HCT116 (cell line): ENCODE measurements around the gene TRPV5. TPM values are rescaled to one million over a fixed set of nuclear protein-coding genes. Genes with fewer than 3 reads are reported as not detected.

ENCODE experiments used
- ATAC-seq: fragments of 200-7000 bp; cut with Tn5 transposase; 2 replicates; pipeline ENCODE4 v1.9.1; 2020; ENCODE audit warnings: mild to moderate bottlenecking, moderate library complexity
- BruUV-seq: library from RNA; stranded (reverse); fragments of 400-500 nt; replicated peaks from 2 replicates; lab custom pipeline; 2021; lab: Mats Ljungman, UMichigan
- CTCF ChIA-PET: fragments of 300-600 bp; sonication (Branson Sonifier 250); formaldehyde crosslinking; loops from one replicate; lab custom pipeline; 2021; ENCODE audit warnings: antibody characterized with exemption; lab: Charles Lee
- POLR2A ChIA-PET: fragments of 300-600, 350-600 bp; sonication (Branson Sonifier 250); formaldehyde crosslinking; loops from one replicate; lab custom pipeline; 2021; ENCODE audit warnings: antibody characterized with exemption; lab: Charles Lee
- RAD21 ChIA-PET, 2 experiments: fragments of 300-600 bp; sonication (Branson Sonifier 250); formaldehyde crosslinking; loops; one replicate each; lab custom pipeline; 2023; ENCODE audit warnings: low total read pairs in 2 of 2; ENCODE audit not compliant: uncharacterized antibody in 2 of 2, unreplicated experiment in 2 of 2, low non-redundant PET in 1 of 2; lab: Charles Lee
- DNase-seq: peaks from one replicate; pipeline ENCODE4 v3.0.0-alpha.2; 2010; ENCODE audit warnings: low read depth, low spot score
- H2AFZ ChIP-seq: fragments of 200-600 bp; shearing (Covaris generic), sonication (generic); 2 replicates; pipeline ENCODE4 v1.6.1; 2017; ENCODE audit warnings: low read depth, mixed run types, mixed read lengths, antibody characterized with exemption, low read length; ENCODE audit not compliant: poor library complexity, severe bottlenecking
- H3K27ac ChIP-seq: 2 replicates; pipeline ENCODE4 v1.5.1; 2012; ENCODE audit warnings: low read depth, low read length
- H3K27me3 ChIP-seq: fragments of 200-600 bp; sonication (generic); 2 replicates; pipeline ENCODE4 v1.6.1; 2016; ENCODE audit warnings: mixed run types, low read length, mixed read lengths; ENCODE audit not compliant: insufficient read depth
- H3K36me3 ChIP-seq, 2 experiments: fragments of 200-500 bp in 1 of 2; fragments of 200-600 bp in 1 of 2; sonication (Bioruptor generic) in 1 of 2; sonication (generic) in 1 of 2; 2 replicates each; pipeline versions ENCODE4 v1.5.1 to v1.6.1; 2014 to 2016; ENCODE audit warnings: low read length in 2 of 2, inconsistent platforms in 1 of 2, mixed read lengths in 1 of 2, mixed run types in 1 of 2; ENCODE audit not compliant: insufficient read depth in 2 of 2, control insufficient read depth in 1 of 2
- H3K4me1 ChIP-seq, 2 experiments: fragments of 200-600 bp in 1 of 2; sonication (generic) in 1 of 2; 2 replicates each; pipeline versions ENCODE4 v1.5.1 to v1.6.1; 2012 to 2017; ENCODE audit warnings: low read length in 2 of 2, inconsistent platforms in 1 of 2, mild to moderate bottlenecking in 1 of 2, mixed read lengths in 1 of 2, mixed run types in 1 of 2, moderate library complexity in 1 of 2; ENCODE audit not compliant: insufficient read depth in 2 of 2, control insufficient read depth in 1 of 2
- H3K4me2 ChIP-seq: fragments of 200-600 bp; sonication (generic); 2 replicates; pipeline ENCODE4 v1.6.1; 2017; ENCODE audit warnings: mixed run types, low read length, mixed read lengths
- H3K4me3 ChIP-seq, 2 experiments: fragments of 200-600 bp in 1 of 2; sonication (generic) in 1 of 2; replicated peaks in 1 of 2; 2 replicates each; pipeline ENCODE4 v1.5.1; 2011 to 2016; ENCODE audit warnings: low read length in 2 of 2, control low read depth in 1 of 2, low read depth in 1 of 2, mild to moderate bottlenecking in 1 of 2, mixed read lengths in 1 of 2, mixed run types in 1 of 2
- H3K79me2 ChIP-seq: fragments of 200-600 bp; sonication (generic); 2 replicates; pipeline ENCODE4 v1.6.1; 2017; ENCODE audit warnings: mild to moderate bottlenecking, mixed run types, low read length, moderate library complexity, mixed read lengths; ENCODE audit not compliant: insufficient read depth
- H3K9ac ChIP-seq: fragments of 200-600 bp; sonication (generic); 2 replicates; pipeline ENCODE4 v1.6.1; 2016; ENCODE audit warnings: low read length, mixed read lengths
- H3K9me2 ChIP-seq: fragments of 200-600 bp; sonication (generic), shearing (Covaris generic); 2 replicates; pipeline ENCODE4 v1.6.1; 2017; ENCODE audit warnings: mixed run types, mild to moderate bottlenecking, moderate library complexity; ENCODE audit not compliant: insufficient read depth
- H3K9me3 ChIP-seq, 2 experiments: fragments of 200-500 bp in 1 of 2; fragments of 200-600 bp in 1 of 2; sonication (Bioruptor generic) in 1 of 2; sonication (generic) in 1 of 2; 2 replicates each; pipeline ENCODE4 v1.6.1; 2014 to 2017; ENCODE audit warnings: low read length in 2 of 2, mixed read lengths in 2 of 2, inconsistent platforms in 1 of 2, low read depth in 1 of 2, mild to moderate bottlenecking in 1 of 2, mixed run types in 1 of 2, moderate library complexity in 1 of 2; ENCODE audit not compliant: control insufficient read depth in 1 of 2, insufficient read depth in 1 of 2
- H4K20me1 ChIP-seq: fragments of 200-600 bp; sonication (generic), shearing (Covaris generic); 2 replicates; pipeline ENCODE4 v1.6.1; 2017; ENCODE audit warnings: mixed run types, mild to moderate bottlenecking, moderate library complexity; ENCODE audit not compliant: insufficient read depth
- CBX3 ChIP-seq: IDR thresholded peaks from 2 replicates; pipeline ENCODE4 v1.6.1; 2012; ENCODE audit warnings: low read depth
- JUND ChIP-seq: IDR thresholded peaks from 2 replicates; pipeline ENCODE4 v1.6.1; 2012
- POLR2AphosphoS5 ChIP-seq: IDR thresholded peaks from 2 replicates; pipeline ENCODE4 v1.6.1; 2011; ENCODE audit warnings: mild to moderate bottlenecking, low read depth, low read length, moderate library complexity
- RAD21 ChIP-seq: IDR thresholded peaks from 2 replicates; pipeline ENCODE4 v1.6.1; 2012; ENCODE audit warnings: low read depth, mild to moderate bottlenecking
- SIN3A ChIP-seq: IDR thresholded peaks from 2 replicates; pipeline ENCODE4 v1.6.1; 2012; ENCODE audit warnings: low read depth
- SP1 ChIP-seq: IDR thresholded peaks from 2 replicates; pipeline ENCODE4 v1.6.1; 2012; ENCODE audit warnings: low read depth
- TCF7L2 ChIP-seq: IDR thresholded peaks from 2 replicates; pipeline ENCODE4 v1.7.0; 2011; ENCODE audit warnings: borderline replicate concordance, inconsistent platforms; ENCODE audit not compliant: insufficient read depth, insufficient read length; ENCODE audit errors: extremely low read depth
- YY1 ChIP-seq: IDR thresholded peaks from 2 replicates; pipeline ENCODE4 v1.6.1; 2011; ENCODE audit warnings: low read length, low read depth, moderate library complexity, mild to moderate bottlenecking; ENCODE audit not compliant: insufficient replicate concordance; ENCODE audit errors: extremely low read depth
- ZFX ChIP-seq: fragments of 450-650 bp; IDR thresholded peaks from 2 replicates; pipeline ENCODE4 v1.6.1; 2017
- ZNF274 ChIP-seq: fragments of 200-500 bp; sonication (Bioruptor generic); IDR thresholded peaks from 2 replicates; pipeline ENCODE4 v1.6.1; 2014; ENCODE audit warnings: mild to moderate bottlenecking, low read depth, low read length, inconsistent platforms
- intact Hi-C: fragments of 100-400 bp; cut with micrococcal nuclease; formaldehyde crosslinking; loops from 2 replicates; pipeline ENCODE4 v1.10.0; 2022
- total RNA-seq: library from RNA; stranded (reverse); gene quantifications from one replicate; pipeline ENCODE4 v1.2.1, GENCODE V29; 2021; ENCODE audit not compliant: unreplicated experiment
- TF ChIP-seq, protein P1 (sequence below): IDR thresholded peaks from 2 replicates; pipeline ENCODE4 v1.6.1; 2012; ENCODE audit warnings: low read depth
- TF ChIP-seq, protein P2 (sequence below): IDR thresholded peaks from 2 replicates; pipeline ENCODE4 v1.6.1; 2012
- TF ChIP-seq, protein P3 (sequence below): IDR thresholded peaks from 2 replicates; pipeline ENCODE4 v1.6.1; 2012

Gene TRPV5
- total RNA-seq, 1 experiment from 2014 or later: not detected

DNA sequence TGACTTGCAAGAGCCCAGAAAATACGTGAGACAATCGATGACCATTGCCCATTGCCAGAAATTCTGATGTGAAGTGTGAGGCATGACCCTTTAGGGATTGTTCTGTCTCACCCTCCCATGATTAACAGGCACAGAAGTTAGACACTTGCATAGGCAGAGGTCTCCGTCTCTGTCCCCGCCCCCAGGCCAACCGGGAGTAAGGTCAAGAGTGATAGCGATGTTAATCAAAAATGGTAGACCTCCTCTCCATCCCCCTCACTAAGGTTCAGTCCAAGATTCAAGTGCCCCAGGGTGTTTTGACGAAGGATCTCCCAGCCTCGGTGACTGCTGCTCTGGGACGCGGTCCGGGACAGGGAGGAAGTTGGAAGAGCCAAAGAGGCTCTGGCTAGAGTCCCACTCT, 25.3 kb downstream of the TRPV5 start:
- intact Hi-C loops: no loop called here
- no peak overlapping the region for H2AFZ ChIP-seq
- no peaks in the 10 kb centered on the region for H3K36me3 ChIP-seq
- H3K4me3 ChIP-seq: no peak overlapping the region
- H3K4me1 ChIP-seq: no peaks in the 10 kb centered on the region
- DNase-seq (no peak), ATAC-seq (no peak)
- RAD21 ChIA-PET: no interaction called here
- CTCF ChIA-PET: no interaction called here
- TF ChIP-seq SP1: no peak
- TF ChIP-seq POLR2AphosphoS5: no peak
- TF ChIP-seq CBX3: no peak
- no peak for TF ChIP-seq RAD21
- TF ChIP-seq SIN3A: no peak
- TF ChIP-seq ZFX: no peak
- no peak for TF ChIP-seq YY1
- TF ChIP-seq, protein P1, sequence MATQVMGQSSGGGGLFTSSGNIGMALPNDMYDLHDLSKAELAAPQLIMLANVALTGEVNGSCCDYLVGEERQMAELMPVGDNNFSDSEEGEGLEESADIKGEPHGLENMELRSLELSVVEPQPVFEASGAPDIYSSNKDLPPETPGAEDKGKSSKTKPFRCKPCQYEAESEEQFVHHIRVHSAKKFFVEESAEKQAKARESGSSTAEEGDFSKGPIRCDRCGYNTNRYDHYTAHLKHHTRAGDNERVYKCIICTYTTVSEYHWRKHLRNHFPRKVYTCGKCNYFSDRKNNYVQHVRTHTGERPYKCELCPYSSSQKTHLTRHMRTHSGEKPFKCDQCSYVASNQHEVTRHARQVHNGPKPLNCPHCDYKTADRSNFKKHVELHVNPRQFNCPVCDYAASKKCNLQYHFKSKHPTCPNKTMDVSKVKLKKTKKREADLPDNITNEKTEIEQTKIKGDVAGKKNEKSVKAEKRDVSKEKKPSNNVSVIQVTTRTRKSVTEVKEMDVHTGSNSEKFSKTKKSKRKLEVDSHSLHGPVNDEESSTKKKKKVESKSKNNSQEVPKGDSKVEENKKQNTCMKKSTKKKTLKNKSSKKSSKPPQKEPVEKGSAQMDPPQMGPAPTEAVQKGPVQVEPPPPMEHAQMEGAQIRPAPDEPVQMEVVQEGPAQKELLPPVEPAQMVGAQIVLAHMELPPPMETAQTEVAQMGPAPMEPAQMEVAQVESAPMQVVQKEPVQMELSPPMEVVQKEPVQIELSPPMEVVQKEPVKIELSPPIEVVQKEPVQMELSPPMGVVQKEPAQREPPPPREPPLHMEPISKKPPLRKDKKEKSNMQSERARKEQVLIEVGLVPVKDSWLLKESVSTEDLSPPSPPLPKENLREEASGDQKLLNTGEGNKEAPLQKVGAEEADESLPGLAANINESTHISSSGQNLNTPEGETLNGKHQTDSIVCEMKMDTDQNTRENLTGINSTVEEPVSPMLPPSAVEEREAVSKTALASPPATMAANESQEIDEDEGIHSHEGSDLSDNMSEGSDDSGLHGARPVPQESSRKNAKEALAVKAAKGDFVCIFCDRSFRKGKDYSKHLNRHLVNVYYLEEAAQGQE: no peak
- TF ChIP-seq ZNF274: no peak
- TF ChIP-seq, protein P2, sequence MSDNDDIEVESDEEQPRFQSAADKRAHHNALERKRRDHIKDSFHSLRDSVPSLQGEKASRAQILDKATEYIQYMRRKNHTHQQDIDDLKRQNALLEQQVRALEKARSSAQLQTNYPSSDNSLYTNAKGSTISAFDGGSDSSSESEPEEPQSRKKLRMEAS: no peak
- TF ChIP-seq TCF7L2: no peak
- no peak for TF ChIP-seq JUND
- TF ChIP-seq, protein P3, sequence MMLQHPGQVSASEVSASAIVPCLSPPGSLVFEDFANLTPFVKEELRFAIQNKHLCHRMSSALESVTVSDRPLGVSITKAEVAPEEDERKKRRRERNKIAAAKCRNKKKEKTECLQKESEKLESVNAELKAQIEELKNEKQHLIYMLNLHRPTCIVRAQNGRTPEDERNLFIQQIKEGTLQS: no peak
- no TSS peak for BruUV-seq
- H3K27me3 ChIP-seq: peaks cover 6% of the 10 kb centered on the region; the same call in 1 of the 2 replicates
- no peak overlapping the region for H3K9ac ChIP-seq
- no peak overlapping the region for H3K4me2 ChIP-seq
- H3K9me3 ChIP-seq: no peaks in the 10 kb centered on the region
- H3K27ac ChIP-seq: no peak overlapping the region
- H3K9me2 ChIP-seq: no peaks in the 10 kb centered on the region
- POLR2A ChIA-PET: no interaction called here
- H3K79me2 ChIP-seq: no peaks in the 10 kb centered on the region
- H4K20me1 ChIP-seq: no peaks in the 10 kb centered on the region
